ENCODE data around the gene CHD9. TPM values are rescaled to one million over a fixed set of nuclear protein-coding genes. Genes with fewer than 3 reads are reported as not detected.

CHD9 gene
- total RNA-seq, 1 experiment from 2014 or later = 18.9 TPM

DNA sequence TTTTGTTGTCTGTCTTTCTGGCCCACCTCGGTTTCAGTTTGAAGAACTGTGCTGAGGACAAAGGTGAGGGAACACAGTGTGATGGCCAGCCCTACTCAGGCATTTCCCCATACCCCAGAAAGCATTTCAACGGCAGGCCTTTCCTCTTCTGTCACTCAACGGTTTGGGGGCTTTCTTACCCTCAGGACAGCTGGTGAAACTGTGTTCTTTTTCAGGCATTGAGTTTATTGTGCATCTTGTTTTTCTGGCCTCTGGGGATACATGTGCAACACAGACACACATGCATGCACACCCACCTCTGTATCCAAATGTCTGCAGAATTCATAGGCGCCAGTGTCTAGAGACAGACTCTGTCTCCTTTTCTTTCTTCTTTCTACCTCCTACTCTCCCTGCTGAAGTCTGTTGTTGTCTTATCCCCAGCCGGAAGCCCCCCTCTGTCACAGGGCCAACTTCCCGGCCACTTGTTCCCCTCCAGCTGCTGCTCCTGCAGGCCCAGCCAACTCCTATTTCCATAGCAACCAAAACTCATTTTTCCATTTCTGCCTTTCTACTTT lies 17.0 kb downstream of the CHD9 start:
- H3K27ac ChIP-seq (ENCODE audit: low read depth, low read length) = no peak overlapping the region
- CTCF ChIA-PET = interaction anchor here (0.7 kb wide), 1 partner anchor 8 kb away, joined by 4 read pairs; no protein-coding TSS in a partner anchor
- POLR2A ChIA-PET = no interaction called here

More for the DNA sequence above, 17.0 kb downstream of the CHD9 start:
- Histone ChIP-seq H3K9me2 (ENCODE audit: insufficient read depth) (no peaks in the 10 kb centered on the region), H3K4me3 (replicated peaks in 1 of 2; ENCODE audit: low read depth in 1 of 2, low read length in 2 of 2) (no peak overlapping the region), H3K79me2 (ENCODE audit: insufficient read depth, low read length) (peaks cover 74% of the 10 kb centered on the region), H3K4me2 (ENCODE audit: low read length) (no peak overlapping the region), H3K9ac (ENCODE audit: low read length) (no peak overlapping the region), H3K4me1 (ENCODE audit: control insufficient read depth in 1 of 2, insufficient read depth in 2 of 2, low read length in 2 of 2) (no peaks in the 10 kb centered on the region), H3K27me3 (ENCODE audit: insufficient read depth, low read length) (no peaks in the 10 kb centered on the region), H3K9me3 (ENCODE audit: control insufficient read depth in 1 of 2, insufficient read depth in 1 of 2, low read depth in 1 of 2, low read length in 2 of 2) (no peaks in the 10 kb centered on the region), H4K20me1 (ENCODE audit: insufficient read depth) (no peaks in the 10 kb centered on the region), H2AFZ (ENCODE audit: low read depth, low read length, poor library complexity, severe bottlenecking) (no peak overlapping the region), H3K36me3 (ENCODE audit: control insufficient read depth in 1 of 2, insufficient read depth in 2 of 2, low read length in 2 of 2) (no peaks in the 10 kb centered on the region; a peak in 1 of 4 replicates)
- ATAC-seq = no peak
- BruUV-seq (replicated peaks) = no TSS peak
- TF ChIP-seq, protein P1, sequence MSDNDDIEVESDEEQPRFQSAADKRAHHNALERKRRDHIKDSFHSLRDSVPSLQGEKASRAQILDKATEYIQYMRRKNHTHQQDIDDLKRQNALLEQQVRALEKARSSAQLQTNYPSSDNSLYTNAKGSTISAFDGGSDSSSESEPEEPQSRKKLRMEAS (IDR thresholded peaks at IDR 0.05) = no peak
- TF ChIP-seq REST (IDR thresholded peaks at IDR 0.05; ENCODE audit: low read depth) (no peak), ZFX (IDR thresholded peaks at IDR 0.05) (no peak)
- intact Hi-C loops (cut with micrococcal nuclease) = no loop called here
- RAD21 ChIA-PET (ENCODE audit: low non-redundant PET in 1 of 2, low total read pairs in 2 of 2, uncharacterized antibody in 2 of 2, unreplicated experiment in 2 of 2) = no interaction called here
- DNase-seq (ENCODE audit: low read depth, low spot score) = no peak

Measured in HCT116 (cell line).